ENCODE measurements around the gene ZFP90. TPM values are rescaled to one million over a fixed set of nuclear protein-coding genes. Genes with fewer than 3 reads are reported as not detected.
A peak's percentile ranks its signal among the peaks of the same experiment; 100 is the strongest.

Gene ZFP90
- total and polyA plus RNA-seq, 9 of the 15 experiments (the other 6 are each of a cell fraction or from before 2014, with no cell fraction given): 0.66 to 2.9 (median 2.3) TPM

DNA sequence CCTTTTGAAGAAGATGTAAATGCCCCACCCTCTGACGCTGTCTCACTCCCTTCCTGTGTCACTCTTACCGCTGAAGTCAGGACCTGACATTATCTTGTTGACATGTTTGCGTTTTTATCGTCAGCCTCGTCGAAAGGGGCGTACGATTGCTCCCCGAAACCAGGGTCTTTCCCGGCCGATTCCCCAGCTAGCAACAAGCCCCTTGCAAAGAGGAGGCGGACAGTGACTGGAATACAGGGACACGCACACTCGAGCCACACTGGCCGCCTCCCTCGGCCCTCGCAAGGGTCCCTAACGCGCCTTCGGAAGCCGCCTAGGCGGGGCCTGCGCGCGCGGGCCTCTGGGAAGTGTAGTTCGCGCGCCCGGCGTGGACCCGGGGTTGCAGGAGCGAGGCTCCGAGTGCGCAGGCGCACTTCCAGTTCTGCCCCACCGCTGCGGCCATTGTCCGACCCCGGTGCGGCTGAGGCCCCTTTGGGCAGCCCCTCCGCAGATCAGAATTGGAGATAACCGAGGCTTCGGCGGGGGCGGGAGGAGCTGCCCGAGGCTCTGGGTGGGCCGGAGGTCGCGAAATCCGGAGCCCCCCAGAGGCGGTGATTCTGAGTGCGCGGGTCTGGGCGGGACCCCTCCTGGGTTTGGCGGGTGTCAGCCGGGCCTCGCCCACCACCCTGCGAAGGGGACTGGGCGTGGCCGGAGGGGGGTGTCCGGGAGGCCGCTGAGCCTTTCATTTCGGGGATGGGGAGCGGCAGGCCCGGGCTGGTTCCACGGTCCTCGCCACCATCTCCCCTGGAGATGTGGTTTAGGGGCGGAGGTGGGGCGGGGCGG lies at the start of gene ZFP90 (continued):
- no peak; the same call in none of the 2 replicates for TF ChIP-seq MTA3 (IDR thresholded peaks at IDR 0.05; ENCODE audit: borderline replicate concordance)
- no peak for TF ChIP-seq DNMT1 (IDR thresholded peaks at IDR 0.05)
- peak; percentile 82 for TF ChIP-seq RBFOX2 (IDR thresholded peaks at IDR 0.05; ENCODE audit: low read depth, low read length)
- TF ChIP-seq ZNF212 (CRISPR knock-in tag; IDR thresholded peaks at IDR 0.05): no peak

GRCh38 chr16:68490358-68490757 lies 48.7 kb upstream of the ZFP90 start:
- no peak overlapping the region for H2AFZ ChIP-seq (ENCODE audit: low read depth, low read length)
- no peaks in the 10 kb centered on the region for H3K36me3 ChIP-seq (ENCODE audit: control insufficient read depth, insufficient read depth, low read length)
- peaks cover 2 to 23% of the 10 kb centered on the region in 2 experiments; a peak in 3 of 5 replicates for H3K27me3 ChIP-seq (ENCODE audit: control insufficient read depth in 2 of 2, insufficient read depth in 2 of 2, low read length in 2 of 2)
- FAIRE-seq (no peak), DNase-seq (ENCODE audit: extremely low read depth in 1 of 4, low spot score in 3 of 4) (no peak), ATAC-seq (no peak)
- H3K9me1 ChIP-seq (ENCODE audit: control insufficient read depth, insufficient read depth, low read length): no peaks in the 10 kb centered on the region
- no TSS peak for BruUV-seq (replicated peaks)
- in situ Hi-C loops (cut with MboI) (no loop called here), intact Hi-C loops (cut with micrococcal nuclease) (no loop called here)
- no peak overlapping the region for H3K4me3 ChIP-seq
- no peaks in the 10 kb centered on the region for H3K79me2 ChIP-seq (ENCODE audit: control insufficient read depth, insufficient read depth, low read length)
- no peaks in the 10 kb centered on the region for H3K9me3 ChIP-seq (replicated peaks; ENCODE audit: control insufficient read depth, insufficient read depth, low read depth, low read length)
- no peaks in the 10 kb centered on the region; the same call in 1 of the 2 replicates for H4K20me1 ChIP-seq (replicated peaks; ENCODE audit: control insufficient read depth, insufficient read depth, low read length)
- H3K27ac ChIP-seq (ENCODE audit: extremely low read depth, low read depth, low read length): no peak overlapping the region
- no peak overlapping the region for H3K4me2 ChIP-seq (ENCODE audit: insufficient read depth, low read length)
- H3K9ac ChIP-seq (ENCODE audit: insufficient read depth in 1 of 2, low read depth in 2 of 2, low read length in 2 of 2): no peak overlapping the region
- TF ChIP-seq CREB1 (IDR thresholded peaks at IDR 0.05) (no peak), CREB1 (CRISPR knock-in tag; IDR thresholded peaks at IDR 0.05) (no peak), GTF3C2 (IDR thresholded peaks at IDR 0.05; ENCODE audit: borderline replicate concordance, extremely low read depth, insufficient read length) (no peak), ATF1 (CRISPR knock-in tag; IDR thresholded peaks at IDR 0.05) (no peak), ATF1 (tag; IDR thresholded peaks at IDR 0.05) (no peak), ADNP (tag; IDR thresholded peaks at IDR 0.05) (no peak), ZEB2 (IDR thresholded peaks at IDR 0.05) (no peak), TFAP4 (CRISPR knock-in tag; IDR thresholded peaks at IDR 0.05; ENCODE audit: borderline replicate concordance) (no peak)
- TF ChIP-seq, protein P1, sequence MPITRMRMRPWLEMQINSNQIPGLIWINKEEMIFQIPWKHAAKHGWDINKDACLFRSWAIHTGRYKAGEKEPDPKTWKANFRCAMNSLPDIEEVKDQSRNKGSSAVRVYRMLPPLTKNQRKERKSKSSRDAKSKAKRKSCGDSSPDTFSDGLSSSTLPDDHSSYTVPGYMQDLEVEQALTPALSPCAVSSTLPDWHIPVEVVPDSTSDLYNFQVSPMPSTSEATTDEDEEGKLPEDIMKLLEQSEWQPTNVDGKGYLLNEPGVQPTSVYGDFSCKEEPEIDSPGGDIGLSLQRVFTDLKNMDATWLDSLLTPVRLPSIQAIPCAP (CRISPR knock-in tag; IDR thresholded peaks at IDR 0.05; ENCODE audit: borderline replicate concordance): no peak
- WGBS (ENCODE audit: insufficient coverage, low coverage, missing lambda C conversion rate): 0% methylated on average over 1 of the region's 1 CpG
- CTCF ChIA-PET (ENCODE audit: low intra/inter-chr PET ratio): no interaction called here
- POLR2A ChIA-PET: no interaction called here
- H3K4me1 ChIP-seq (replicated peaks in 1 of 2; ENCODE audit: control insufficient read depth in 2 of 2, insufficient read depth in 2 of 2, low read length in 2 of 2): no peaks in the 10 kb centered on the region

Measured in K562 (cell line).